PC-3 (cell line): Measurements from ENCODE around the gene FBXL5.

Source experiments
- CTCF ChIP-seq: fragments of 300-600 bp; sonication (generic); conservative IDR thresholded peaks from 2 replicates; pipeline ENCODE4 v1.5.1; 2017; ENCODE audit warnings: antibody characterized with exemption, low read depth, mild to moderate bottlenecking, low read length
- EZH2 ChIP-seq: fragments of 300-600 bp; sonication (generic); IDR thresholded peaks from one replicate; pipeline ENCODE4 v1.6.1; 2017; ENCODE audit warnings: antibody characterized with exemption, mild to moderate bottlenecking, low read length; ENCODE audit not compliant: unreplicated experiment

DNA sequence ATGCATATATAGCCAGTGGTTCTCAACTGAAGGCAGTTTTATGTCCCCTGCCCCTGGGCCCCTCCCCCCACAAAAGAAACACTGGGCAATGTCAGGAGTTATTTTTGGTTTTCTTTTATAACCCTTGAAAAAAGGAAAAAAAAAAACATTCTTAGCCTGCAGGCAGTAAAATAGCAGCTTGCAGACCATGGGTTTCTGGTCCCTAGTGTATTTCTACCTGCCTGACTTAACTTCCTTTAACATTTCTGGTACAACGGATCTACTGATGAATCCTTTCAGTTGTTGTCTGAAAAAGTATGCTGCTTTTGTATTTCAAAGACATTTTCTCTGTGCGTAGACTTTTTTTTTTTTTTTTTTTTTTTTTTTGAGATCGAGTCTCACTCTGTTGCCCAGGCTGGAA is 15.4 kb upstream of the FBXL5 start:
- TF ChIP-seq CTCF, result no peak
- no peak for TF ChIP-seq EZH2
